Cardiac fibroblast (primary cell): Measurements from ENCODE around the gene ALDH6A1.

Source experiments
- DNase-seq, 2 donors: peaks; one replicate each; pipeline versions ENCODE4 v3.0.0 to v3.0.0-alpha.2; 2010; ENCODE audit warnings: low read depth in 2 of 2
- H3K4me3 ChIP-seq, 2 donors: replicated peaks in 1 of 2; 1 replicate in 1 of 2; 2 replicates in 1 of 2; pipeline ENCODE4 v1.5.1; 2011; ENCODE audit warnings: low read depth in 2 of 2, low read length in 2 of 2, mild to moderate bottlenecking in 2 of 2, moderate library complexity in 1 of 2
- CTCF ChIP-seq: IDR thresholded peaks from one replicate; pipeline ENCODE4 v1.5.1; 2011; ENCODE audit warnings: low read depth, mild to moderate bottlenecking, low read length, inconsistent platforms

The ALDH6A1 gene

GRCh38 chr14:74015963-74016362 is 68.3 kb downstream of the ALDH6A1 start:
- no peak overlapping the region for H3K4me3 ChIP-seq

GRCh38 chr14:74015176-74015575 is 69.1 kb downstream of the ALDH6A1 start:
- DNase-seq = no peak
- no peak for TF ChIP-seq CTCF
- H3K4me3 ChIP-seq = no peak overlapping the region

More at GRCh38 chr14:74015963-74016362, 68.3 kb downstream of the ALDH6A1 start:
- peak in 1 of 2 donors; percentile 2 for DNase-seq
- TF ChIP-seq CTCF = no peak

GRCh38 chr14:74014299-74014698 is 70.0 kb downstream of the ALDH6A1 start:
- H3K4me3 ChIP-seq = no peak overlapping the region
- DNase-seq = peak; percentile 10 to 11
- TF ChIP-seq CTCF = no peak

GRCh38 chr14:74008843-74009499 is 75.3 kb downstream of the ALDH6A1 start:
- no peak overlapping the region for H3K4me3 ChIP-seq
- TF ChIP-seq CTCF = no peak
- peak in 1 of 2 donors; percentile 25 for DNase-seq
